Suppressor macrophage treated with lipopolysaccharide for 4 hours (primary cell): ENCODE measurements around the gene REPS1.
"Not testable (repeated sequence)": the region's sequence is repeated elsewhere in the genome, so short reads cannot be mapped to it uniquely, and the experiment has no call there.

Experiments used
- DNase-seq: peaks from one replicate; pipeline ENCODE4 v3.0.0-alpha.2; 2020

REPS1 gene

DNA sequence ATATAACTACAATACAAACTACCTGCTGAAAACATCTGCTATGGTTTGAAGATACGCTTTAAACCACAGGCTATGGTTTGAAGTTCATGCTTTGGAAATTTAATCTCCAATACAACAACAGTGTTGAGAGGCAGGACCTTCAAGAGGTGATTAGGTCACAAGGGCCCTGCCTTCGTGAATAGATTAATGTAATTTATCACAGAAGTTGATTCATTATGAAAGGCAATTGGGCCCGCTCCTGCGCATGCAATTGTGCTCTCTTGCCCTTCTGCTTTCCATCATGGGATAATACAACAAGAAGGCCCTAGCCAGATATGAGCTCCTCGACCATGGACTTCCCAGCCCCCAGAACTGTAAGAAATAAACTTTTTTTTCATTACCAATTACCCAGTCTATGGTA lies 21.2 kb downstream of the REPS1 start:
- DNase-seq: no peak

DNA sequence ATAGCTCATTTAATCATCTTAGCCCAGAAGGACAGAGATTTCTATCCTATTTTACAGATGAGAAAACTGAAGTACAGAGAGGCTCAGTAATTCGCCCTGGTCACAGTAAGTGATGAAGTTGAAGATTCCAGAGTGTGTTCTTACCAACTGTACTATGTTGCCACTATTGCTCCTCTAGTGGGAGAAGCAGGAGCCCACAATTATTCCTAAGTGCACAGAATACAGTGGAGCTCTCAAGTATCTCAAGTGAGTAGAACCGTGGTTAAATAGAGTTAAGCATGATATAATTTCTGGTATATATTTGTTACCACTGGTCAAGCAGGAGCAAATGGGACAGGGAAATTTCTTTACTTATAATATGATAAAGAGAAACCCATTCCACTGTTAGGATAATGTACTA lies 22.1 kb downstream of the REPS1 start:
- DNase-seq: no peak

GRCh38 chr6:138965291-138965874 lies 22.7 kb downstream of the REPS1 start:
- DNase-seq: no peak

DNA sequence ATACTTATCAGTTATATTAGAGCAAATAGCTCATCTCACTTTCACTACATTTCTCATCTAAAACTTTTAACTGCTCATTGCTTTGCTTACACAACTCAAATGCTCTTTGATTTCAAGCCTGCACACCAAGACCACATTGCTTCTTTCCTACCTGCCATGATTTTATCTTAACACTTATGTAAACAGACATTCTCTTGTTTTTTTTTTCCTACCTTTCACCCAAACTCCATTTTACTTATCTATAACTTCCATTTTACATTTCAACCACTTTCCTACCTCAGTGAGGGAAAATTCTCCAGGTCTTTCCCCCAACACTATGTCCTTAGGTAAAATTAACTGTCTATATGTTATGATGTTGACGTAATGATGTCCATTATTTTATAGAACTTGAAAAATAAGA lies 24.0 kb downstream of the REPS1 start:
- DNase-seq: no peak

- DNase-seq: no peak
These were observed 24.5 kb downstream of the REPS1 start for GRCh38 chr6:138963531-138963930.

DNA sequence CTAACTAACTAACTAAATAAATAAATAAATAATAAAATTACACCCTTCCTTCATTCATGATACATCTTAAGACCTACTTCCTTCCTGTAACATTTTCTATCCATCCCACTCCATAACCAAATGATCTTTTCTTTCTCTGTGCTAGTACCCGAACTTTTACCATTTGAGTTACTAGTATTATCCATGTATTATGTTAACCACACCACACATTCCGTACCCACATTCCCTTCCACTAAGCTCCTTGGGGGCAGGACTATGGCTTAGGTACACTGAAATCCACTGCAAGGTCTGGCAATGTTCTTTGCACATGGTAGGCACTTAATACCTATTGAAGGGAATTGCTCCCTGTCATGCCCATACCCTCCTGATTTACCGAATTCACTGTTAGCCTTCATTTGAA lies 24.9 kb downstream of the REPS1 start:
- DNase-seq: no peak

- no peak for DNase-seq
These were observed 28.5 kb downstream of the REPS1 start for GRCh38 chr6:138959521-138959920.

DNA sequence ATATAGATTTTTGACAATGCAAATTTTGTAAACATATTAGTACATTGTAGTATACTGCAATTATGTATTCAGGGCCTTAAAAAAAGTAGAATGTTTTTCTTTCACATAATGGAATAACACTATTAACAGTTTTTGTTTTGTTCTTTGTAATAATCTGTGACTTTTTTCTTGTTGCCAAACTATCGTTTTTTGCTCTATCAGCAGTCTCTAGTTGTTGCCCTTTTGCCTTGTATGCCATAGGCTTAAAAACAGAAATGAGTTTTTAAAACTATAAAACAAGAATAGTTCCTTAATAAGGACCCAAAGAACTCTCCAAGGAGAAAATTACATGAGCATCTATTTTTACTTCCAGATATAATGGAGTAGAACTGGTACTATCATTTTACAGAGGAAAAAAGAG lies 29.5 kb downstream of the REPS1 start:
- peak; percentile 10 for DNase-seq

DNA sequence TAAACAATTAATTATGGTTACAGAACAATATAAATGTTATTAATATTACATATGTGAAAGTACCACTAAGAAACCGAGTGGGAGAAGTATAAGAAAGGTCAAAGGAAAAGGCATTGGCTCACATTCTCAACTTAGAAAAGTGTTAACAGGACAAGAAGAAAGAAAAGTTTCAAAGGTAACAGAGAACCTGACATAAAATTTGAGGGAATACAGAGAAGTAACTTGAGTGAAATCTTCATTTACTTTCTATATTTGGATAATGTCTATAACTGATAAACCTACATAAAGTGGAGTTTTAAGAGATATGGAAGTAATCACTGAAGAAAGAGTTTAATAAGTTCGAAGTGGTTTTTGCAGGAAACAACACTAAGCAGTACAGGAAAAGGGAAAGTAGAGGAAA lies 30.1 kb downstream of the REPS1 start:
- DNase-seq: no peak

DNA sequence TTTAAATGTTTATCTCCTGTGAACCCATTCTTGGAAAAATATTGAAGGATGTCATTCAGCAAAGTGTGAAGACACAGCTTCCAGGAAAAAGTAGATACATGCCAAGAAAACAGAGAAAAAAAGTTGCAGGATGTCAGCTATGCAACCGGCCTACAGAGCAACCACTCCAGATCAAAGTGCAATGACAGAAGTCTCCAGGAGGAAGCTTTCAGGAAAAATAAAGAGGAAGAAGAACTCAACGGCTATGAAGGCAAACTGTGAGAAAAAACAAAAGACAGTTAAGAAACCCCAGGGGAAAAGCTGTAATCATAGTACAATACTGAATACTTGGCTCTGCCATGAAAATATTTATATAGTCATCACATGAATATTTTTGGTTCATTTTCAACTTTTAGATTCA lies 30.6 kb downstream of the REPS1 start:
- peak; percentile 61 for DNase-seq

- no peak for DNase-seq
These were observed 31.7 kb downstream of the REPS1 start for GRCh38 chr6:138956244-138956924.

DNA sequence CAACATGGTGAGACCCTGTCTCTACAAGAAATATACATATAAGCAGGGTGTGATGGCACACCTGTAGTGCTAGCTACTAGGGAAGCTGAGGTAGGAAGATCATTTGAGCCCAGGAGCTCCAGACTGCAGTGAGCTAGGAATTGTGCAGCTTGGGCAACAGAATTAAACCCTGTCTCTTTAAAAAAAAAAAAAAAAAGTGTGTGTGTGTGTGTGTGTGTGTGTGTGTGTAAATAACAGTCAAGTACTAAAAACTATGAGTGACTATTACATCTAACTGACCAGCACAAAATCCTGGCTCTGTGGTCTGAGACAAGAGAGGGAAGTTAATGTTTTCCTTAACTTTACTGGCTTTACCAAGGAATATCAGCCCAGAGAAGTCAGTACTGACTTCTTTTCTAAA lies 32.8 kb downstream of the REPS1 start:
- DNase-seq: no peak

- DNase-seq: peak; percentile 71
These were observed 34.6 kb downstream of the REPS1 start for GRCh38 chr6:138953451-138953850.

GRCh38 chr6:138948546-138949179 lies 39.4 kb downstream of the REPS1 start:
- peak; percentile 22 for DNase-seq

DNA sequence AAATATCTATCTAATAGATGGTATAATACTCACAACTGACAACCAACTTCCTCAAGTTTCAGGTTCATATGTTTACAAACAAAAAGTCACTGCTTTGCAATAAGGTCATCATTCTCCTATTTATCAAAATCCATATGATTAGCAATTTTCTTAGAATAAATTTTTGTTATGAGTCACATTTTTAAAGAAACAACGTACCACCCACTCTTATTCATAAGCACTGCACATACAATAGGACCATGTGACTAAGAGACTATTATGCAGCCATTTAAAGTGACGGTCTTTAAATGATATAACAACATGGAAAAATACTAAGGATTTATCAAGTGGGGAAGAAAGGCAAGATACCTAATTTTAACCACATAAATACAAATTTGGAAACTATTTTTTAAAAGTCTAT lies 40.0 kb downstream of the REPS1 start:
- peak; percentile 18 for DNase-seq

DNA sequence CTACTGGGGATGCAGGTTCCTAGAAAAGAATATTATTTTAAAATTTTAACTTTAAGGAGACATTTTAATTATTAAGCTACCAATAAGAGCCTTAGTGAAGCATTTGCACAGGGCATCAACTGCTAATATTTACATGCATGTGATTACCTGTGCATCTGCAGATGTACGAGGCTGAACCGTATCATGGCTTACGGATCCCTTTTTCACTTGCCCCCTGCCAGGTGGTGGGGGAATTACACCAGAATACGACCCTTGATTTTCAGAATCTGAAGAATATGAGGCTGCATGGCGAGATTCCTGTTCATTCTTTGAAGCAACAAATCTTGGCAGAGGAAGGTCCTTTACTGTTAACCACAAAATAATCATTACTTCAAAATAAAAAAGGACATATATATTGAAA lies 42.7 kb downstream of the REPS1 start:
- DNase-seq: no peak

- DNase-seq: no peak
These were observed 43.6 kb downstream of the REPS1 start for GRCh38 chr6:138944412-138944811.

GRCh38 chr6:138943089-138943625 lies 44.9 kb downstream of the REPS1 start:
- no peak for DNase-seq

DNA sequence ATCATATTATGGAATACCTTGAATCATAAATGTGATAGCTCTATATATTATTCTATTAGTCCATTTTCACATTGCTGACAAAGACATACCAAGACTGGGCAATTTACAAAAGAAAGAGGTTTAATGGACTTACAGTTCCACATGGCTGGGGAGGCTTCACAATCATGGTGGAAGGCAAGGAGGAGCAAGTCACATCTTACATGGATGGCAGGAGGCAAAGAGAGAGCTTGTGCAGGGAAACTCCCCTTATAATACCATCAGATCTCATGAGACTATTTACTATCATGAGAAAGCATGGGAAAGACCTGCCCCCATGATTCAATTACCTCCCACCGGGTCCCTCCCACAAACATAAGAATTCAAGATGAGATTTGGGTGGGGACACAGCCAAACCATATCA lies 51.2 kb downstream of the REPS1 start:
- not testable (repeated sequence) for DNase-seq

DNA sequence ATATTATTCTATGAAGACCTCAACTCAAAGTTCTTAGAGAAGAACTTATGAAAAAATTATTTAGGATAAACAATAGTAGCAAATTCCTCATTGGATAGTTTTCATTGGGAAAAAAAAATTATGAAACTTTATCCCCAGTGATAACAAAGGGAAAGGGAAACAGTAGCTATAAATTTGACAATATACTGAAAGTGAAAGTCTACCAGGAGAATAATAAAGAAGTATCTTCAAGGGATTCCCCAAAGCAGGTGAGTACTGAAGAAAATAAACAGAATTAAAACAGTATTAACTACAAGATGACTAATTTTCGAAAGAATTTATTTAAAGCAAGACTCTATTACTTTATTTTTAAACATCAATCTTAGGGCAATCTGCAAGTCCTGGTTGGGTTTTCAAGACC lies 56.4 kb downstream of the REPS1 start:
- DNase-seq: no peak

DNA sequence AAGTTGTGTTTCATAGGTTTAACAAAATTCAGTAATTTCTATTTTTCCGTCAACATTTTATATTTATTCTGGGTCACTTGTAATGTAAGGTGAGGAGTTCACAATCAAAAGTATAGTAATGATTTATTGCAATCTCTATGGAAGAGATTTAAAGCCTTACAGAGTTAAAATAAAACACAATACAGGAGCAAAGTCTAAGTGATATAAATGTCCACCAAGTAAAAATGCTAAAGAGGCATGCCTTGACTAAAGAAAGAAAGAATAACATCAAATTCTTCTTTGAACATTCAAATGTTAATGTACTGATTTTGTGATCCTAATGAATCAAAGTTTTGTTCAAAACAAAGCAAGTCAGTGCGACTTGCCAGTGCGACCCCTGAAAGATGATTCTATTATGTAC lies 61.5 kb downstream of the REPS1 start:
- DNase-seq: no peak

DNA sequence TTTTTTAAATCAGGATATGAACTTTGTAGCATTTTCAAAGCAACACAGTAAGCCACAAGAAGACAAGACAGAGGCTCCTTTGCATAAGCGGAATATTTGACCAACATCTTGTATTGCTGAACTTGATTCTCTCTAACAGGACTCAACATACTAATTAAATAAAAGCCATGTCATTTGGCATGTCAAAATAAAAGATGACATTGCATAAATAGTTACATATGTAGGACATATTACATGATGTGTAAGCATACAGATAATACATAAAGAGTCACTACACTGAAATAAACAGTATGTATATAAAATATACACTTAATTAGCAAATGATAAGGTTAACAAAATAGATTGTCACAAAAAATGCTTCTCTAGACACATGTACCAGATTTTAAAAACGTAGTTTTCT lies 62.2 kb downstream of the REPS1 start:
- DNase-seq: no peak

GRCh38 chr6:138923561-138923960 lies 64.5 kb downstream of the REPS1 start:
- DNase-seq: no peak

DNA sequence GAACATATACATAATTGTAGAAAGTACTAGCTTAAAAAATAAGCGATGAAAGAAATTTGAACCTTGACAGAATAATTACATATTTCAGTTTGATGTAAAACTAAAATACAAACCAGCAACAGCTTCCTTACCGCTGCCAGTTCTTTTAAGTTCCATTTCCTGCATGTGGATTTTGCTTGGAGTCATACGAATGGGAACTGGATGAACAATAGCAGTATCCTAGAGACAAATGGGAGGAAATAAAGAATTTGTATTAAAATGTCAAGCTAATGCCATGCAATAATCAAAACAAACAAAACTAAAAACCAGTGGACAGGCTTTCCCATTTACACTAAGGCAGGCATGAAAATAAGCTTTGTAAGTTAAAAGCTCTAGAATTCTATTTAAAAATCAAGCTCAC lies 67.1 kb downstream of the REPS1 start:
- no peak for DNase-seq
